GM19468 (cell line): Measurements from ENCODE around the gene LRRC51.
"Not testable (repeated sequence)": the region's sequence is repeated elsewhere in the genome, so short reads cannot be mapped to it uniquely, and the experiment has no call there.

Experiments used
- ATAC-seq: cut with Tn5 transposase; IDR thresholded peaks from one replicate; pipeline ENCODE4 v1.9.1; 2021; ENCODE audit warnings: mild to moderate bottlenecking, moderate library complexity, moderate number of reproducible peaks; ENCODE audit not compliant: unreplicated experiment; ENCODE audit errors: extremely low read depth

LRRC51 gene

GRCh38 chr11:72102946-72103753, 22.5 kb downstream of the LRRC51 start, which contains the start of gene LAMTOR1:
TSS of gene LAMTOR1 (minus strand) at chr11:72103297. CDS start at chr11:72103224, 73 bp downstream.
- ATAC-seq: peak; percentile 83

DNA sequence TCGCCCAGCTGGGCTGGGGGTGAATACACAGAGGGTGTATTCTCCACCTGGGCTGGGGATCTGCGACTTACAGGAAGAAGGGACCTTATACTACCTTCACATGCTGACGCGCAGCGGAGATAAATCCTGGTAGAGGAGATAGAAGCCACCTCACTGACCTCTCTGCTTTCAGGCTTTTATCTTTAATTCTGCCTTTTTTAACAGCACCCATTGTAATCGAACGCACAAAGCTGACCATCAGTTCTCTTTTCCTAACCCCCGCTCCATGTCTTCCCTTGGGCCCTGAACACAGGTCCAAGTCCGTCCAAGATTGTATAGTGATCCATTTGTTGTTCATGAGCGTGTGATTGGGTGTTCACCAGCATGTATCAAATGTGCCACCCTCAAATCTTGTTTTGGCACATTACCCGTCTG, 23.1 kb downstream of the LRRC51 start:
- no peak for ATAC-seq

DNA sequence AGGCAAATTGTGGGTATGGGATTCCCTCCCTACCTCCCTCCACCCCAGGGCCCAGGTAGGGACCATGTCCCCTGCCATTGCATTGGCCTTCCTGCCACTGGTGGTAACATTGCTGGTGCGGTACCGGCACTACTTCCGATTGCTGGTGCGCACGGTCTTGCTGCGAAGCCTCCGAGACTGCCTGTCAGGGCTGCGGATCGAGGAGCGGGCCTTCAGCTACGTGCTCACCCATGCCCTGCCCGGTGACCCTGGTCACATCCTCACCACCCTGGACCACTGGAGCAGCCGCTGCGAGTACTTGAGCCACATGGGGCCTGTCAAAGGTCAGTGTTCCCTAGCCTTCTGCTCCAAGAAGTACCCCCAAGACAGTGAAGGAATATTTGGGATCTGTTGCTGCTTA, 25.2 kb downstream of the LRRC51 start, which contains the start of gene TOMT:
Gene TOMT, plus strand, starts transcription at position 37 of the 400 bp plus-strand sequence. Its CDS starts 28 bp downstream, at position 65.
- no peak for ATAC-seq

DNA sequence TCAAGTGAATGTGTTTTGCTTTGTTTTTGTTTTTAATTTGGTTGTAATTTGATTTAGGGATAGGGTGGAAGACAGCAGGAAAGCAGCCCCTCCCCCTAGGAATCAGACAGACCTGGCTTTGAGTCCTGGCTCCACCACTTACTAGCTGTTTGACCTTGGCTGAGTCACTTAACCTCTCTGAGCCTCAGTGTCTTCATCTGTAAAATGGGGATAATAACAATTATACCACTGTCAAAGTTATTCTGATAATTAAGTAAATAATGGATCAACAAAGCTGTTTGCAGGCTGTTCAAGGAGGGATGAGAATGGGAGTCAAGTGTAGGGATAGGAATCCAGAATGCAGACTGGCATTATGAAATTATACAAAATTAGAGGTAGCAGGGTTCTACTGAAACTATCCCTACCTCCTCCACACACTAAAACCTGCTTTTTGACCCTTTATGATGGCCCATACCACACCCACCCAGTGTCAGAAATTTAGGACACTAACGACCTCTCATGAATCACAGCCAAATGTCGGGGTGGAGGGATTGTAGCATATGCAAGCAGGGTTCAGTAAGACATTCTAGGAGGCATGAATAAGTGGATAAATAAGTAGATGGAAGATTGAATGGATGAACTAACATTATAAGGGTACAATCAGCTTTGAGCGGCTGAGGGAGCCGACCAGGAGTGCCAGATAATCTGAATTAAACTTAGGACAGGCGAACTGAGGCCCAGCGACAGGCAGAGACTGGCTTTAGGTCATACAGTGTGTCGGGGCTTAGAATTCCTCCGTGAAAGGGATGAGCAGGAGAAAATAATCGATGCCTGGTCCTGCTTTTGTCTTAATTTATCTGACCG, 30.9 kb downstream of the LRRC51 start:
- ATAC-seq: no peak

DNA sequence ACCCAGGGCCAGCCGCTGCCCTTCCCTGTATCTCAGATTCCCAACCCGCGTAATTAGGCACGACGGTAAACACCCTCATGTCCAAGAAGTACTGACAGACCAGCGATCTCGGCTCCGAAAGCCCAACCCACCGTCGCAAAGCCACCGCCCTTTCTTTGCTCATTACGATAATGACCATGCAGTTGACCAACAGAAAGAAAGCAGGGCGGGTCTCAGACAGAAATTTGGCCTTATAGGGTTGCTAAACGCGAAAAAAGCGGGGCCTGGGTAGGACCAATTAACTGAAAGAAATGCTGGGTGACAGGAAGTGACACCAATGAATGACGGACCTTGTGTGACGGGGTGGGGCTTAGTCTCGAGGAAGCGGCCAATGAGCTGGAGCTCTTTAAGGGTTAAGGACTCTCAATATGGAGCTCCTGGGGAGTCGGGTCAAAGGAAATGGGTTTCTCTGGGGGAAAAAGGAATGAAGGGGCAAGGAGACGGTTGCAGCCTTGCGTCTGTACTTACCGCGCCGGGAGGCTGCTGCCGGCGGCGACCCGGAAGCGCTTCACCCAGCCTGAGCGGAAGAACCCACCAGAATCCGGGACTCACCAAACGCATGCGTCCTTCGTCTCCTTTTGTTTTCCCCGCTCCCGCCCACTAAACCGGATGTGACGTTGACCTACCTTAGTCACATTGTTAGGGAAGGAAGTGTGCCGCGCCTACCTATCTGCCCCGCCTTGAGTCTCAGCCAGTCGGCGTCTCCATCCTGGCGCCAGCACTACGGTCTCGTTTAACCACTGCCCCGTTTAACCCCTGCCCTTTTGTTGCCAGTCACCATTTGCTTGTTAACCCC, 31.7 kb downstream of the LRRC51 start, which contains the start of gene ANAPC15:
Gene ANAPC15, minus strand, starts transcription at position 553 of the 835 bp plus-strand sequence. CDS start 1,419 bp downstream, outside the sequence.
- peak; percentile 81 for ATAC-seq

- ATAC-seq: no peak
Observed at GRCh38 chr11:72112978-72113808, 32.5 kb downstream of the LRRC51 start.

DNA sequence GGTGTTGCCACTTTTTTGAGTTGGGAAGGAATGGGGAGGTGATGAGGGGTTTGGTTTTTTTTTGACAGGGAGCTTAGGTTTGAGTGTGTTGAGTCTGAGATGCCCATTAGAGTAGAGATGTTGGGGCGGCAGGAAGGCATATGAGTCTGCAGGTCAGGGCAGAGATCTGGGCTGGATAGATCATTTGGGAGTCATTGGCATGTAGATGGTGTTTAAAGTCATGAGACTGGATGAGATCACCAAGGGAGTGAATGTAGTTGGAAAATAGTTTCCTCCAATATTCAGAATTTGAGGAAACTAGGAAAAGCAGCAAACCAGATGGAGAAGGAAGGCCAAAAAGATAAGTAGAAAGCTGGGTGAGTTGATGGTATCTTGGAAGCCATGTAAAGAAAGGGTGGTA, 33.9 kb downstream of the LRRC51 start:
- ATAC-seq: no peak

GRCh38 chr11:72116019-72116755, 35.5 kb downstream of the LRRC51 start:
- no peak for ATAC-seq

- ATAC-seq: no peak
Observed at GRCh38 chr11:72119198-72119597, 38.5 kb downstream of the LRRC51 start.

DNA sequence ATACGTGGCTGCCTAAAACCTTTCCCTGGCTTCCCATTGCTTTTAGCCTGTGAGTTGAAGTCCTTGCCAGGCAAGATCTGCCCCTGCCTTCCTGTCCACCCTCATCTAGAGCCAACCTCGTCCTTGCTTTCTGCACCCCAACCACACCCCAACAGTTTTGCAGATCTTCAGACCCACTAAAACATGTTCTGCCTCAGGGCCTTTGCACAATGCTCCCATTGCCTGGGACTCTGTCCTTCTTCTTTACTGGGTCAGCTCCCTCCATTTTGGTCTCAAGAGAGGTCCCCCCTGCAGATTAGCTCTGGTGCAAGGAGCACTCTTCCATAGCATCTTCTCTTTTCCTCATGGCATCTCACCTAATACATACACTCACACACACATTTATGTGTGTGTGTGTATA, 40.3 kb downstream of the LRRC51 start:
- no peak for ATAC-seq

GRCh38 chr11:72122607-72123006, 42.0 kb downstream of the LRRC51 start:
- ATAC-seq: no peak

DNA sequence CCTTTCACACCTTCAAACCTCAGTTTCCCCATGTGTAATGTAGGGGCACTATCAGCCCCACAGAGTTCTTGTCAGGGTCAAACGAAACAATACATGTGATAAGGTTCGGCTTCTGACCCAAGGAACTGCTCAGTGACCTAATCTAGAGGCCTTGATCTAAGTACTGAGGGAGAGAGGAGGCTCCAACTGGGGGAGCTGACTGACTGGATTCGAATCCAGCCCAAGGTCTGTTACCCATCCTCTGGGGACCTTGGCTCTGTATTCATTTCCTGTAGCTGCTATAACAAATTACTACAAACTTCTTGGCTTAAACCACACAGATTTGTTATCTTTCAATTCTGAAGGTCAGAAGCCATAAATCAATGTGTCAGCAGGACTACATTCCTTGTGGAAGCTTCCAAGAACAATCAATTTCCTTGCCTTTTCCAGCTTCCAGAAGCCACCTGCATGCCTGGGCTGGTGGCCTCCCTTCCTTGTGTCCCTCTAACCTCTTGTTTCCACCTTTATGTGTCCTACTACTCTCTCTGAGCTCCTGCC, 42.5 kb downstream of the LRRC51 start:
- ATAC-seq: no peak

- no peak for ATAC-seq
Observed at GRCh38 chr11:72124046-72124445, 43.4 kb downstream of the LRRC51 start.

DNA sequence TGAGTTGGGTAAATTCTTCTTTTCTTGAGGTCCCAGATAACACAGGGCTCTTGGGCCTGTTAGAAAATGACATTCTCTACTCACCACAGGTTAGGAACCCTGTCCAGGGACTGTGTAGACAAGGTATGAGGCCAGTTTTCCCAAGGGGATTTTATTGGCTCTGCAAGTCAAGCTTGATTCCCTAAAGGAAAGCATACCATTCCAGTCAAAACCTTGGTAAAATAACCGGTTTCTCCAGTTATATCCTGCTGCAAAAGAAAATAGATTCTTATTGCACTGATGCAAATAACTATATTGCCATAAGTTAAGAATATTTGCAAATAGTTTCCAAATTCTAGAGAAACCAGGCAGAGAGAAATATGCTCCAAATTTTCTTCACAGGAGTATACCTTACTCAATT, 45.3 kb downstream of the LRRC51 start:
- no peak for ATAC-seq

DNA sequence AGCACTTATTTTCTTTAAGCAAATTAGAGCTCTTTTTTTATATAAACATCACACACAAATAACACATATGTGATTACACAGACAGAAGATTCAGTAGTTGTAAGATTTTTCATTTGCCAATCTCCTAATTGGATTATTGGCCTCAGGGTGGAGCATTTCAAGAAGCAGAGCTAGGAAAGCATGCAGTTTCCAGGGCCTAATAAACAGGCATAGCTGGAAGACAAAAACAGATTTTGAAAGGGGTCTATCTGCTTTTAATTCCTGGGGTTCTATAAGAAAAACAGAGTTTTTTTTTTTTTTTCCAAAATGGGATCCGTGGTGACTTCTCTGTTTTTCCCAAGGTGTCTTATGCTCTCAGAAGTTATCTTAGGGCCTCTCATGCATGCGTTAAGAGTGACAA, 47.3 kb downstream of the LRRC51 start:
- ATAC-seq: no peak

- no peak for ATAC-seq
Observed at GRCh38 chr11:72129381-72129780, 48.7 kb downstream of the LRRC51 start.

GRCh38 chr11:72132646-72133045, 52.0 kb downstream of the LRRC51 start:
- no peak for ATAC-seq

DNA sequence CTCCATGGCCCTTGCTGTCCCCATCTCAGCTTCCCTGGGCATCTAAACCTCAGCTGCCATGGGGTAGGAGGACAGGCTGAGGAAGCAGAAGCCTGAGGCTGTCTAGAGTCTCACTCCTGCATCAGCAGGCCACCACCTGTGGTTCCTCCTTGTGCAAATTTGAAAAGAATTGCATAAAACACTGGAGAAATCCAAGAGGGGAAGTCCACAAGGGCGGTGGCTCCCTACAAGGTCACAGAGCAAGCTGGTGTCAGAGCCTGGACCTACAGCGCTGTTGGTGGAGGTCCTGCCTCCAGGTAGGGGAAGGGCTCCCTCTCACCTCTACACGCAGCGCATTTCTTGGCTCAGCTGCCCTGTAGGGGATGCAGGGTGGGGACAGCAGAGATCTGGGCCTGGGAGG, 54.8 kb downstream of the LRRC51 start, which contains the start of gene FOLR3:
Gene FOLR3, plus strand, starts transcription at position 253 of the 400 bp plus-strand sequence. CDS start 228 bp downstream, outside the sequence.
- ATAC-seq: not testable (repeated sequence)
